Measurements from ENCODE around the gene CCDC187. TPM values are rescaled to one million over a fixed set of nuclear protein-coding genes. Genes with fewer than 3 reads are reported as not detected.

CCDC187 gene
- total RNA-seq, 2 donors from 2014 or later, result 0.30 to 0.48 TPM

GRCh38 chr9:136222166-136222905 lies 81.6 kb downstream of the CCDC187 start:
- Histone ChIP-seq H3K9me3 (no peaks in the 10 kb centered on the region), H3K9ac (ENCODE audit: low read depth in 2 of 2, low read length in 2 of 2) (no peak overlapping the region), H3K27me3 (no peaks in the 10 kb centered on the region), H3K4me1 (no peaks in the 10 kb centered on the region), H3K36me3 (no peaks in the 10 kb centered on the region), H3K4me3 (no peak overlapping the region), H3K27ac (no peak overlapping the region)
- TF ChIP-seq, protein P1, sequence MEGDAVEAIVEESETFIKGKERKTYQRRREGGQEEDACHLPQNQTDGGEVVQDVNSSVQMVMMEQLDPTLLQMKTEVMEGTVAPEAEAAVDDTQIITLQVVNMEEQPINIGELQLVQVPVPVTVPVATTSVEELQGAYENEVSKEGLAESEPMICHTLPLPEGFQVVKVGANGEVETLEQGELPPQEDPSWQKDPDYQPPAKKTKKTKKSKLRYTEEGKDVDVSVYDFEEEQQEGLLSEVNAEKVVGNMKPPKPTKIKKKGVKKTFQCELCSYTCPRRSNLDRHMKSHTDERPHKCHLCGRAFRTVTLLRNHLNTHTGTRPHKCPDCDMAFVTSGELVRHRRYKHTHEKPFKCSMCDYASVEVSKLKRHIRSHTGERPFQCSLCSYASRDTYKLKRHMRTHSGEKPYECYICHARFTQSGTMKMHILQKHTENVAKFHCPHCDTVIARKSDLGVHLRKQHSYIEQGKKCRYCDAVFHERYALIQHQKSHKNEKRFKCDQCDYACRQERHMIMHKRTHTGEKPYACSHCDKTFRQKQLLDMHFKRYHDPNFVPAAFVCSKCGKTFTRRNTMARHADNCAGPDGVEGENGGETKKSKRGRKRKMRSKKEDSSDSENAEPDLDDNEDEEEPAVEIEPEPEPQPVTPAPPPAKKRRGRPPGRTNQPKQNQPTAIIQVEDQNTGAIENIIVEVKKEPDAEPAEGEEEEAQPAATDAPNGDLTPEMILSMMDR (IDR thresholded peaks at IDR 0.05), result no peak
- no peak for DNase-seq
- intact Hi-C loops (cut with DNase I), result no loop called here

DNA sequence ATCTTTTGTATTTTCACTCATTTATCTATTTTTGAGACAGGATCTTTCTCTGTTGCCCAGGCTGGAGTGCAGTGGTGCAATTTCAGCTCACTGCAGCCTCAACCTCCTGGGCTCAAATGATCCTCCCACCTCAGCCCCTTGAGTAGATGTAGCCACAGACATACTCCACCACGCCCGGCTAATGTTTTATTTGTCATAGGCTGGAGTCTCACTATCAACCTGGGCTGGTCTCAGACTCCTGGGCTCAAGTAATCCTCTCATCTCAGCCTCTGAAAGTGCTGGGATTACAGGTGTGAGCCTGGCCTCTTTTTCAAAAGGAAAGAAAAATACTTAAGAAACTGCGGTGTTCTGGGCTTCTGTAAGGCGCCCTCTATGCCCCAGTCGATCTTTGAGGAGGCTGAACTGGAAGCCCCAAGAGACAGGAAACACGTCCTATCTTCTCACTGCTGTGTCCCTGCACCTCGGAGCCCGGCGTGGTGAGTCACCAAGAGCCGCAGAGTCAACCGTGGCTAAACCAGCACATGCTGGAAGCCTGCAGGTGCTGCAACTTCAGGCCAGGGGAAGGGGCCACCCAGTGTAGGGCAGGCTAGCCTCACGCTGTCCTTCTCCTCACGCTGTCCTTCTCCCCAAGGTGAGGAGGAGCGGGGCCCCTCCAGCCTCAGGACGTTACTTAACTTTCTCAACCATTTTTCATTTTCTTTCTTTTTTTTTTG lies 83.7 kb downstream of the CCDC187 start:
- Histone ChIP-seq H3K27ac (no peak overlapping the region), H3K4me3 (no peak overlapping the region), H3K4me1 (no peaks in the 10 kb centered on the region), H3K9me3 (no peaks in the 10 kb centered on the region), H3K36me3 (no peaks in the 10 kb centered on the region), H3K27me3 (no peaks in the 10 kb centered on the region), H3K9ac (ENCODE audit: low read depth in 2 of 2, low read length in 2 of 2) (no peak overlapping the region)
- TF ChIP-seq, protein P1 (IDR thresholded peaks at IDR 0.05), result no peak
- DNase-seq, result no peak
- intact Hi-C loops (cut with DNase I), result no loop called here

DNA sequence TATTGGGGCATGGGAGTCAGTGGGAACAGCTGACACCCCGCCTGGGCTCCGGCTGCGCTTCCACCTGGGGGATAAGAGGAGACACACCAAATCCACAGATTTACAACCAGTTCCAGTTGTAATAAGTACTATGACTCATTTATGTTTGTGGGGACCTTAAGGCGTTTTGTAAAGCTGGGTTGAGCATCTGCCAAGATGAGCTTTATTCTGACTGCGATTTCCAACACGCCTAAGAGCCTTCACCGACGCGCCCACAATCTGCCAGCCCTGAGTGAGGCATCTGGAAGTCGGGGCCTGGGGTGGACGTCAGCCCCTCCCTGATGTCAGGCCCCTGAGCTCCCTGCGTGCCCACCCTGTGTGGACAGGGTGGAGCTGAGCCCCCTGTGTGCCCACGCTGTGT lies 84.6 kb downstream of the CCDC187 start:
- TF ChIP-seq, protein P1 (IDR thresholded peaks at IDR 0.05), result no peak
- no peaks in the 10 kb centered on the region for H3K27me3 ChIP-seq
- no peak for DNase-seq
- no peak overlapping the region for H3K27ac ChIP-seq
- H3K4me1 ChIP-seq, result no peaks in the 10 kb centered on the region
- intact Hi-C loops (cut with DNase I), result no loop called here
- H3K36me3 ChIP-seq, result no peaks in the 10 kb centered on the region
- H3K9ac ChIP-seq (ENCODE audit: low read depth in 2 of 2, low read length in 2 of 2), result no peak overlapping the region
- no peaks in the 10 kb centered on the region for H3K9me3 ChIP-seq
- no peak overlapping the region for H3K4me3 ChIP-seq

DNA sequence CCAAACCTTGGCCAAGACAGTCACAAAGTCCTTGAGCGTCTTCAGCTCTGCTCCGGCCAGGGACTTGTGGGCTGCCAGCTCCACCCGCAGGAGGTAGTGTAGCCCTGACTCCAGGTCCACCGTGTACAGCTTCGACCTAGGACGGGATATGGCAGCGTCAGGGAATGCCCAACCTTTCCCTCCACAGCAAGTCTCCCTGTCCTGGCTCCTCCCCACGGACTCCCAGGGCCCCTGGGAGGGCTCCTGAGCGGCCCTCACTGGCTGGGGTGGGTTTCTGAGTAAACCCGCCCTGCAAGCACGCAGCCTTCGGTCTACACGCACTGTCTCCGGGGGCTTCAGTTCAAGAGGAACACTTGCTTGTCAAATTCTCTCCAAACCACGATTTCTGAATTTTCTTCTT lies 85.2 kb downstream of the CCDC187 start:
- DNase-seq, result no peak
- H3K9ac ChIP-seq (ENCODE audit: low read depth in 2 of 2, low read length in 2 of 2), result no peak overlapping the region
- intact Hi-C loops (cut with DNase I), result no loop called here
- H3K36me3 ChIP-seq, result no peaks in the 10 kb centered on the region
- H3K27ac ChIP-seq, result no peak overlapping the region
- H3K27me3 ChIP-seq, result no peaks in the 10 kb centered on the region
- no peak overlapping the region for H3K4me3 ChIP-seq
- TF ChIP-seq, protein P1 (IDR thresholded peaks at IDR 0.05), result no peak
- no peaks in the 10 kb centered on the region for H3K4me1 ChIP-seq
- no peaks in the 10 kb centered on the region for H3K9me3 ChIP-seq

DNA sequence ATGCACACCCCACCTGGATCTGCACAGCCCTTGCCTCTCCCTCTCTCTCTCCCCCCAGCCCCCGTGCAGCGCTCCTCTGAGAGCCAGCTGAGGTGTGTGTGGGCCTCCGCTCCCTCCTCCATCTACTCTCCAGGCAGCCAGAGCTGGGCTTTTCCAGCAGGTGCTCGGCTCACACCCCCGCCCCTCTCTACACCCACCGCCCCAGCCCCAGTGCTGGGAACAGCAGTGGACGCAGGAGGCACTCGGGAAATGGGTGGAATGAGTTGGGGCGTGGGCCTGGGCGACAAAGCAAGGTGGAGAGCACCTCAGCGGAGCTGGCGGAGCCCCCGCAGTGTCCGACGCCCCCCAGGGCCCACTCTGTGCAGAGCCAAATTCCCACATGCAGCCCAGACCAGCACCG lies 85.6 kb downstream of the CCDC187 start:
- Histone ChIP-seq H3K27me3 (no peaks in the 10 kb centered on the region), H3K9me3 (no peaks in the 10 kb centered on the region), H3K27ac (no peak overlapping the region), H3K4me1 (no peaks in the 10 kb centered on the region), H3K9ac (ENCODE audit: low read depth in 2 of 2, low read length in 2 of 2) (no peak overlapping the region), H3K36me3 (no peaks in the 10 kb centered on the region), H3K4me3 (no peak overlapping the region)
- intact Hi-C loops (cut with DNase I), result no loop called here
- TF ChIP-seq, protein P1 (IDR thresholded peaks at IDR 0.05), result no peak
- DNase-seq, result no peak

Data from colonic mucosa (tissue), 4 donors.